Activated CD8-positive, alpha-beta T cell treated with anti-CD3 and anti-CD28 coated beads for 36 hours (primary cell): ENCODE data around the gene TMEM253. TPM values are rescaled to one million over a fixed set of nuclear protein-coding genes. Genes with fewer than 3 reads are reported as not detected.

Source experiments
- ATAC-seq: fragments of 200-7000 bp; cut with Tn5 transposase; one replicate; pipeline ENCODE4 v1.10.0; 2021; ENCODE audit warnings: mild to moderate bottlenecking, moderate library complexity
- CTCF ChIA-PET: fragments of 350-600 bp; sonication (Branson Sonifier 250); formaldehyde crosslinking; loops from one replicate; lab custom pipeline; 2021; ENCODE audit warnings: antibody characterized with exemption; lab: Charles Lee
- POLR2A ChIA-PET: fragments of 350-600 bp; sonication (Branson Sonifier 250); formaldehyde crosslinking; loops from one replicate; lab custom pipeline; 2021; ENCODE audit warnings: antibody characterized with exemption; lab: Charles Lee
- DNase-seq: peaks from one replicate; pipeline ENCODE4 v3.0.0-alpha.2; 2020
- H3K27ac Mint-ChIP-seq: one replicate; pipeline ENCODE4 v1.8.0; 2021; ENCODE audit warnings: mild to moderate bottlenecking, mixed read lengths
- H3K27me3 Mint-ChIP-seq: one replicate; pipeline ENCODE4 v1.8.0; 2021; ENCODE audit warnings: mixed read lengths
- H3K36me3 Mint-ChIP-seq: one replicate; pipeline ENCODE4 v1.8.0; 2021; ENCODE audit warnings: low read depth, mixed read lengths
- H3K4me1 Mint-ChIP-seq: one replicate; pipeline ENCODE4 v1.8.0; 2021; ENCODE audit warnings: low read depth, mixed read lengths
- H3K4me3 Mint-ChIP-seq: one replicate; pipeline ENCODE4 v1.8.0; 2021; ENCODE audit warnings: mild to moderate bottlenecking, moderate library complexity, mixed read lengths
- H3K9me3 Mint-ChIP-seq: one replicate; pipeline ENCODE4 v1.8.0; 2021; ENCODE audit warnings: mixed read lengths
- CTCF ChIP-seq: fragments of 200-600 bp; IDR thresholded peaks from one replicate; pipeline ENCODE4 v1.8.0; 2022; ENCODE audit warnings: antibody characterized with exemption, mild to moderate bottlenecking
- intact Hi-C: fragments of 100-400 bp; cut with micrococcal nuclease; formaldehyde crosslinking; loops from one replicate; pipeline ENCODE4 v1.10.0; 2022
- total RNA-seq, 2 experiments: library from RNA; stranded (reverse); gene quantifications; one replicate each; pipeline ENCODE4 v1.2.3, GENCODE V29; 2021

Gene TMEM253
- not detected for total RNA-seq

- H3K4me1 Mint-ChIP-seq: peaks cover 36% of the 10 kb centered on the region
- H3K4me3 Mint-ChIP-seq: no peak within 1 kb of the TSS
- CTCF ChIA-PET: interaction anchor here (0.8 to 13.2 kb wide), 7 partner anchors 7 to 130 kb away, joined by 3 to 267 read pairs (median 105); no protein-coding TSS in a partner anchor
- H3K27me3 Mint-ChIP-seq: no peaks in the 10 kb centered on the region
- DNase-seq: no peak
- no peaks in the 10 kb centered on the region for H3K9me3 Mint-ChIP-seq
- TF ChIP-seq CTCF: no peak
- H3K27ac Mint-ChIP-seq: no peak within 1 kb of the TSS
- intact Hi-C loops: no loop called here
- POLR2A ChIA-PET: interaction anchor here (1.0 to 4.7 kb wide), 3 partner anchors 8 to 645 kb away, joined by 3 to 30 read pairs (median 7); partner anchors contain the start of gene APEX1
- ATAC-seq: no peak
- H3K36me3 Mint-ChIP-seq: no peaks in the 10 kb centered on the region
Measured at GRCh38 chr14:21100931-21101330, at the start of gene TMEM253. TMEM253 (plus strand) TSS chr14:21101066; CDS start chr14:21101344, 278 bp downstream.

- DNase-seq (no peak), ATAC-seq (no peak)
- peaks cover 1% of the 10 kb centered on the region for H3K27me3 Mint-ChIP-seq
- TF ChIP-seq CTCF: no peak
- no peak overlapping the region for H3K27ac Mint-ChIP-seq
- CTCF ChIA-PET: interaction anchor here (1.0 to 1.6 kb wide), 2 partner anchors 39 kb away, joined by 4 read pairs; no protein-coding TSS in a partner anchor
- H3K9me3 Mint-ChIP-seq: no peaks in the 10 kb centered on the region
- H3K36me3 Mint-ChIP-seq: no peaks in the 10 kb centered on the region
- H3K4me1 Mint-ChIP-seq: no peaks in the 10 kb centered on the region
- POLR2A ChIA-PET: interaction anchor here (1.1 kb wide), 1 partner anchor 17 kb away, joined by 3 read pairs; the partner anchor contains the start of gene ARHGEF40
- intact Hi-C loops: no loop called here
- H3K4me3 Mint-ChIP-seq: no peak overlapping the region
Measured at GRCh38 chr14:21053184-21054122, 47.4 kb upstream of the TMEM253 start.

GRCh38 chr14:21054123-21054767 lies 46.6 kb upstream of the TMEM253 start:
- TF ChIP-seq CTCF: no peak
- H3K27me3 Mint-ChIP-seq: peaks cover 1% of the 10 kb centered on the region
- DNase-seq (peak; percentile 20), ATAC-seq (peak; percentile 72)
- POLR2A ChIA-PET: interaction anchor here (1.1 kb wide), 1 partner anchor 16 kb away, joined by 3 read pairs; the partner anchor contains the start of gene ARHGEF40
- H3K36me3 Mint-ChIP-seq: no peaks in the 10 kb centered on the region
- intact Hi-C loops: no loop called here
- H3K27ac Mint-ChIP-seq: no peak overlapping the region
- no peak overlapping the region for H3K4me3 Mint-ChIP-seq
- H3K9me3 Mint-ChIP-seq: no peaks in the 10 kb centered on the region
- CTCF ChIA-PET: interaction anchor here (1.0 kb wide), 1 partner anchor 40 kb away, joined by 4 read pairs; no protein-coding TSS in a partner anchor
- no peaks in the 10 kb centered on the region for H3K4me1 Mint-ChIP-seq

- Mint-ChIP-seq H3K27me3 (peaks cover 2% of the 10 kb centered on the region), H3K9me3 (no peaks in the 10 kb centered on the region), H3K27ac (no peak overlapping the region), H3K4me1 (no peaks in the 10 kb centered on the region), H3K36me3 (no peaks in the 10 kb centered on the region), H3K4me3 (no peak overlapping the region)
- no peak for ATAC-seq
- intact Hi-C loops: no loop called here
- POLR2A ChIA-PET: no interaction called here
- no peak for DNase-seq
- CTCF ChIA-PET: no interaction called here
- no peak for TF ChIP-seq CTCF
Measured at GRCh38 chr14:21054768-21055145, 46.1 kb upstream of the TMEM253 start.
